CD4-positive, alpha-beta T cell treated with Interleukin-4 for 4 hours (primary cell): ENCODE results near the gene KRT32.
"Not testable (repeated sequence)": the region's sequence is repeated elsewhere in the genome, so short reads cannot be mapped to it uniquely, and the experiment has no call there.

Source experiments
- DNase-seq: peaks from one replicate; pipeline ENCODE4 v3.0.0-alpha.2; 2020

The KRT32 gene

GRCh38 chr17:41462705-41463104 is 4.5 kb downstream of the KRT32 start:
- no peak for DNase-seq

- DNase-seq = no peak
Observed at GRCh38 chr17:41457676-41458075, 9.5 kb downstream of the KRT32 start.

DNA sequence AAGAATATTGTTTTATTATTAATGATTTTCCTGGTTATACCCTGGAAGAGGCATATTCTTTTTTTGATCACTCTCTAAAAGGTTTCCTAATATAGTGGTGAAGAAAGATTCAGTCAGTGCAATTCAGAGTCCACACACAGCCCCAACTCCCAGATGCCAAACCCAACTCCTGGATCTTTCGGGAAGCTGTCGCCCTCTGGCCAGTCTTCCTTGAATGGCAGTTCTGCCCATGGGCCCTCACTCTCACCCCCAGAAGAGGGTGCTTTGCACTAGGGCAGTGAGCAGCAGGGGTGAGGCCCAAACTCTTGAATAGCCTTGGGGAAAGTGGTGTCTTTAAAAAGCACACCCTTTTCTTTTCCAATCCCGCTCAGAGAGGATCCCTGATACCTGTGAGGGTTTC is 11.0 kb downstream of the KRT32 start:
- no peak for DNase-seq

GRCh38 chr17:41455236-41455635 is 11.9 kb downstream of the KRT32 start:
- no peak for DNase-seq

DNA sequence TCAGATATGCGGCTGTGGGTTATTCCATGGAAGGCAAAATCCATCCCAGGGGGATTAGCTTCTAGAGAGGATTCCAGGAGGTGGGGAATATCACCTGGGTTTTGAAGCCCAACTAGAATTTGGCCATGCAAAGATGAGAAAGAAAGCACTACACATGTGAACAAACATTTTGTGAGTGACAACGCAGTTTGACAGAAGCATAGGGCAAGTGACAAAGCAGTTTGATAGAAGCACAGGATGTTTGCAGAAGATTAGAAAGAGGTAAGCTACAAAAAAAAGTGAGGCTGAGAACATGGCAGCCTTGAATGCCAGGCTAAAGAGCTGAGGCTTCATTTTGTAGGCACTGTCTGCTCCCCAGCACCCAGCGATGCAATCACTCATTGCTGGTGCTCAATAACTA is 14.1 kb downstream of the KRT32 start:
- no peak for DNase-seq

DNA sequence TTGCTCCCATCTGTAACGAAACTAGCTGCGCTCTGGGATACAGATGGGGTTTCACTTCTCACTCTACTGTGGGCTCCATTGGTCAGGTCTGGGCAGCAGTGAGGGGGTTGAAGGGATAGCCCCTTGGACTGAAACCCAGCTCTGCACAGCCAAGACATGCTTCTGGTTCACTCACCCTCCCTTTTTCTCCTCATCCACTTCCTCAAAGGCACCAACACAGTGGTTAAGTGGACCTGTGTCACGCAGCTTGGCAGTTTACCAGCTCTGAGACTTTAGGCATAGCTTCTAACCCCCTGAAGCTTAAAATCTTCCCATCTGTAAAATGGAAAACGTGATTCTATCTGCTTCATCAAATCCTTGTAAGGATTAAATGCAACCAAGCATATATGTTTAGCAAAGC is 14.9 kb downstream of the KRT32 start:
- DNase-seq = no peak

GRCh38 chr17:41451154-41451728 is 15.9 kb downstream of the KRT32 start:
- no peak for DNase-seq

DNA sequence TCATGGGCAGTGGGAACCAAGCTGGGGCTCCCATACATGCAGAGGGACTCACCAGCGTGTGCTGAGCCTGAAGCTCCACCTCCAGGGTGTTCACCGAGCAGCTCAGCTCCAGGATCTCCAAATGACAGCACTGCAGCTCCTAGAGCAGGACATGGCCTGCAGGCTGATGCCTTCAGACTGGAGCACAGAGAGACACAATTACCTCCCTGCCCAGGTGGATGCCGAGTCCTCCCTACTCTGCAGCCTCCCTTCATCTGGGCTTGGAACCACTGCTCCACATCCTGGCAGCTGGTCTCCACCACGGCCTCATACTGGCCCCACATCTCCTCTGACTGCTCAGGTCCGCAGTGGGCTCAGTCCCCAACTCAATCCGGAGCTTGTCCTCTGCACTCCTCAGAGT is 18.2 kb downstream of the KRT32 start:
- no peak for DNase-seq

DNA sequence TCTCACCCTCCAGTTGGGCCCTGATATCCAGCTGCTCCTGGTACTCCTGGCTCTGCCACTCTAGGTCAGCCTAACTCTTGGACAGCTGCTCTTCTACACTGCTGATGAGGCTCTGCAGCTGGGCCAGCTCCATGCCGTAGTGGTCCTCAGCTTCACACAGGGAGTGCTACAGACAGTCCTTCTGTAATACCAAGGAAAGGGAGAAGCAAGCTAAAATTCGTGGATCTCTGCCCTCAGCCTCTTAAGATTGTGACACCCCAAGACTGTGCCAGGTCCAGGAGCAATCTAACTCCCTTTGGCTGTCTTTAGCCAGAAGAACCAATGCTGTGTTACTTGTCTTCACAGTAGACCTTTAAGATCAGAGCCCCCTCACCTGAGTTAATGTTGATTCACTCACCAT is 18.7 kb downstream of the KRT32 start:
- DNase-seq = no peak

- DNase-seq = no peak
Observed at GRCh38 chr17:41446806-41447205, 20.4 kb downstream of the KRT32 start.

DNA sequence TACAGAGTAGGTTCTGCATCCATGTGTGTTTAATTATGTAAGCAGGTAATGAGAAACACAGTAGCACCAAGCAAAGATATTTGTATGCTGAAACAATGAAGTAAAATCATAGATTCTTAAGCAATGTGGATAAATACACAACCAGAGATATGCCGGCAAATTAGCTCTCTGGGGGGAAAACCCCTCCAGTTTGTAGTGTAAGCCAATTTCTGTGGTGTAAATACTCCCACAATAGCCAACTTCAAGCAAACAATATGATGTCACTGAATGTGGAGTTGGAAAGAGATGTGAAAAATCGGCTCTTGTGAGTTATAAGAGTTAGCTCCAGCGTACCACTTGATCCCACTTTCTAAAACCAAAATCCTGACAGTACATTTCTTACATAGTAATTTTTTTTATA is 22.5 kb downstream of the KRT32 start:
- no peak for DNase-seq

DNA sequence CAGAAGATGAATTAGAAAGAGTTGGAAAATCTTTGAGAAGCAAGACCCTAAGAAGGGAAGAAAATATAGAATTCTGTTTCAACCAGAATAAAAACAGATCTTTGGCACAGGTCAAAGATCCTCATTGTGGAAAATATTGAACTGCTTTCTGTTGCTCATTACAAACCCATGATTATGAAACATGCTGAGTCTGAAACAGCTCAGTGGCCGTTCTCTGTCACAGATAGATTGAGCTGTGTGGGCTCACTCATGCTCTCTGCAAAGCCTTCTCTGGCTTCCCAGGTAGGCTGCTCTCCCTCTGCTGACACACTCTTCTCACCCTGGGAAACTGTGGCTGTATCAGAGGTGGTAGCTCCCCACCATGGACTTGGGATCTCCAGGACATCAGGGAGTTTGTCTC is 23.0 kb downstream of the KRT32 start:
- no peak for DNase-seq

GRCh38 chr17:41442739-41443138 is 24.4 kb downstream of the KRT32 start:
- DNase-seq = no peak

DNA sequence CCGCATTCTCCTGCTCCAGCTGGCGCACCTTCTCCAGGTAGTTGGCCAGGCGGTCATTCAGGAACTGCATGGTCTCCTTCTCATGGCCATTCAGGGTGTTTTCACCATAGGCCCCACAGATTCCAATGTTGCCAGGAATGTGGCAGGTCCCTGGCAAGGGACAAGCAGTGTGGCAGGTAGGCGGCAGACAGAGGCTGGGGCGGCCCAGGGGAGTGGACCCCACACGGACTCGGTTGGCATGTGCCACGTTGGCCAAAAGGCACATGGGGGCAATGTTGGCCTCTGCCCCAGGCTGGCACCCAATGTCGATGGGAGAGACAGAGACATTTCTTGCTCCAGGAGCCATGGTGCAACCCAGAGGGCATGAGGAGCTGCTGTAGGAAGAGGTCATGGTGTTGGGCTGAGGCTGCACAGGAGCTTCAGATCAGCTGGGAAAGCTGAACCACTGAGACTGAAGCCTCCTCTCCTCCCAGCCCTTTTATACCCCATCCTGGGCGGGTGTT is 26.6 kb downstream of the KRT32 start, which contains the start of gene KRT38:
Gene KRT38, minus strand, starts transcription at position 453 of the 503 bp plus-strand sequence. Its CDS starts 62 bp downstream, at position 391.
- DNase-seq = no peak

DNA sequence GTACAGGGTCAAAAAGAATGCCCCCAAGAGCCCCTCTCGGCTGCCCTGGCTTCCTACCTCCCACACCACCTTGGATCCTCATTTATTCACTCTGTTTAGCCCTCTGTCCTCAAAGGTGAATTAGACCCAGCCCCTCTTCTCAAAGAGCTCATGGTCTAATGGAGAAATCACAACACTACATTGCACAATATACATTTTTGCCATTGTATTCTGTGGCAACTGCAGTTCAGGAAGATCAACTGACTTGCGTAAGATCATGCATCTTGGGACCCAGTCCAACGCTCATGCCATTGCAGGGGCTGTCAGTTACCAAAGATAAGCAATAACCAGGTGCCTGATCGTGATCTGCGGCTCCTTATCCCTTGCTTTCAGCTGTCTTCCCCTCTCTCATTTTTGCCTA is 27.8 kb downstream of the KRT32 start:
- DNase-seq = no peak

GRCh38 chr17:41437769-41438168 is 29.4 kb downstream of the KRT32 start:
- DNase-seq = no peak

DNA sequence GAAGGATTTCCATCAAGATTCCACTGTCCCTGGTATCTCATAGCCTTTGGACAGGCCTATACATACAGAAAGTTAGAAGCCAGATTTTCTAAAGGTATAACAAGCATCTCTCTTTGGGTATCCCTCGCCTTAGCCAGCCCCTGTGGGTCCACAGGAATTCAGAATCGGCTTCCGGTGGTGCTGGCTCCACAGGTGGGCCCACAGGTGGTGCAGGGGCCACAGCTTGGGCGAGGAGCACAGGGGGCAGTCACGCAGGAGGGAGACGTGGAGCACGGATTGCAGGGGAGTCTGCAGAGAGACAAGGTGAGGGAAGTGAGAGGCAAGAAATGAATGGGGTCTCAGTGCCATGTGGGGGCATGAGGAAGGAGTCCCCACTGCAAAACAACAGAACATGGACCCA is 29.9 kb downstream of the KRT32 start:
- DNase-seq = no peak

DNA sequence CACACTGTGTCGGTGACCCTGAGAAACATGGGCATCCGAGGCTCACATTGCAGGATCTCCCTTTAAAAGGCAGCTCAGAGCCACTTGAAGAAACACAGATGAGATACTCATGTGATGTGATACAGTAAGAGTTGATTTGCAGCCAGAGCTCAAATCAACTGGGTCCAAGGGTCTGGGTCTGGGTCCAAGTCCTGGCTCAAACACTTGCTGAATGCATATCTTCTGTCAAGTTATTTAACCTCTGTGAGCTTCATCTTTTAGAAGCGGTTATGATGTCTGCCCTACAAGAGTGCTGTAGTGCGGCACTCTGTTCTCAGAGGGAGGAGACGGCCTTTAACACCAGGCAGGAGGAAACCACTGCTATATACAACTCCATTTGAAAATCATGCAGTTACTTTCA is 32.8 kb downstream of the KRT32 start:
- DNase-seq = no peak

DNA sequence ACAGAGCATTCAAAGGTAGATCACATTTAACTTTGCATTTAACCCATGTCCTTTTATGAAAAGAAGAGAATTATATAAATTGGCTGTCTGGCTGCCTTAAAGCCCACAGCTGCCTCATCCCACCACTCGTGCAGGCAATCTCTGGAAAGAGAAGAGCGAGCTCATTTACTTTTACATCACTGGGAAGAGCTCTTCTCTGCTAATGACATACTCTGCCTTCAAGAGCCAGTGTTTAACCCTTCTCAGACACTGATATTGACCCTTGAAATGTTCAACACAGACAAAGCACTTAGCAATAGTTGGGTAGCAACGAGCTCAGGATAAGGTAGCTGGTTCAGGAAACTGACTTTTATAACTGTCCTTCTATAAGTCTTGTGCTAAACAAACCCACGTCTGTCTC is 33.2 kb downstream of the KRT32 start:
- DNase-seq = no peak

- no peak for DNase-seq
Observed at GRCh38 chr17:41433586-41433985, 33.6 kb downstream of the KRT32 start.

GRCh38 chr17:41430376-41430775 is 36.8 kb downstream of the KRT32 start:
- not testable (repeated sequence) for DNase-seq

- no peak for DNase-seq
Observed at GRCh38 chr17:41429667-41430066, 37.5 kb downstream of the KRT32 start.

- DNase-seq = no peak
Observed at GRCh38 chr17:41428591-41429291, 38.4 kb downstream of the KRT32 start.

DNA sequence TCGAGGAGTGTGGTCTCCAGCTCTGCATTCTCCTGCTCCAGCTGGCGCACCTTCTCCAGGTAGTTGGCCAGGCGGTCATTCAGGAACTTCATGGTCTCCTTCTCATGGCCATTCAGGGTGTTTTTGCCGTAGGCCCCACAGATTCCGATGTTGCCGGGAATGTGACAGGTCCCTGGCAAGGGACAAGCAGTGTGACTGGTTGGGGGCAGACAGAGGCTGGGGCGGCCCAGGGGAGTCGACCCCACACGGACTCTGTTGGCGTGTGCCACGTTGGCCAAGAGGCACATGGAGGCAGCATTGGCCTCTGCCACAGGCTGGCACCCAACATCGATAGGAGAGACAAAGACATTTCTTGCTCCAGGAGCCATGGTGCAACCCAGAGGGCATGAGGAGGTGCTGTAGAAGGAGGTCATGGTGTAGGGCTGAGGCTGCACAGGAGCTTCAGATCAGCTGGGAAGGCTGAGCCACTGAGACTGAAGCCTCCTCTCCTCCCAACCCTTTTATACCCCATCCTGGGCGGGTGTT is 43.0 kb downstream of the KRT32 start, which contains the start of gene KRT37:
Gene KRT37, minus strand, starts transcription at position 475 of the 525 bp plus-strand sequence. Its CDS starts 62 bp downstream, at position 413.
- no peak for DNase-seq
